Sigmoid colon (tissue), 4 donors: Measurements from ENCODE around the gene ENGASE.

Experiments
- CTCF ChIP-seq, 4 experiments: fragments of 450-650 bp in 3 of 4; fragments of 200-600 bp in 1 of 4; IDR thresholded peaks; one replicate each; pipeline ENCODE4 v1.5.1; 2016 to 2019; ENCODE audit warnings: antibody characterized with exemption in 4 of 4, mild to moderate bottlenecking in 3 of 4, moderate library complexity in 2 of 4
- EP300 ChIP-seq, 4 donors: sonication (generic); formaldehyde crosslinking; IDR thresholded peaks; one replicate each; pipeline ENCODE4 v1.6.1; 2017; ENCODE audit warnings: antibody characterized with exemption in 4 of 4
- POLR2A ChIP-seq, 2 donors: fragments of 450-650 bp; IDR thresholded peaks; one replicate each; pipeline ENCODE4 v1.6.1; 2016; ENCODE audit warnings: antibody characterized with exemption in 2 of 2, mild to moderate bottlenecking in 2 of 2, moderate library complexity in 2 of 2
- POLR2AphosphoS5 ChIP-seq, 4 donors: sonication (generic); formaldehyde crosslinking; IDR thresholded peaks; one replicate each; pipeline ENCODE4 v1.6.1; 2017; ENCODE audit warnings: antibody characterized with exemption in 4 of 4

DNA sequence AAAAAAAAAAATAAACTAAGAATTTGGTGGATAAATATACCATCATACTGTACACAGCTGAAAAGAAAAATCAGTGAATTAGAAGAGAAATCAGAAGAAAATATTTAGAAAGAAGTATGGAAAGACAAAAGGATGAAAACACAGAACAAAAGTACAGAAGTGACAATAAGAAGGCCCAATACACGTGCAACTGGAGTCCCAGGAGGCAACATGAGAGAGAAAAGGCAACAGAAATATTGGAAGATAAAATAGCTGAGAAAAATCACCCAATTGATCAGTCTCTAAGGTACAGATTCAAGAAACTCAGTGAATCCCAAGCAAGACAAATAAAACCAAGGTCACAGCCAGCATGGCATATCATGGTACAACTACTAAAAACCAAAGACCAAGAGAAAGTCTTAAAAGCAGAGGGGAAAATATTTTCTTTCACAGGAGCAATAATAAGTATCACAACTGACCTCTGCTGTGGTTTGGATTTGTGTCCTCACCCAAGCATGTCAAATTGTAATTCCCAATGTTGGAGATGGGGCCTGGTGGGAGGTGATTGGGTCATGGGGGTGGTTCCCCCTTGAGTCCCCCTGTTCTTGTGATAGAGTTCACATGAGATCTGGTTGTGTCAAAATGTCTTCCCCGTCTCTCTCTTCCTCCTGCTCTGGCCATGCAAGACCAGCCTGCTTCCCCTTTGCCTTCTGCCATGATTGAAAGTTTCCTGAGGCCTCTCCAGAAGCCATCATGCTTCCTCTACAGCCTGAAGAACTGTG, 20.2 kb upstream of the ENGASE start:
- no peak for TF ChIP-seq EP300 (IDR thresholded peaks at IDR 0.05)
- TF ChIP-seq CTCF (IDR thresholded peaks at IDR 0.05) = no peak
- no peak for TF ChIP-seq POLR2A (IDR thresholded peaks at IDR 0.05)
- no peak for TF ChIP-seq POLR2AphosphoS5 (IDR thresholded peaks at IDR 0.05)
